Activated naive CD4-positive, alpha-beta T cell treated with anti-CD3 and anti-CD28 coated beads, Interleukin-2, amount 10 ng/mL, durations not matched to agents 7 days and 5 days (primary cell): ENCODE data around the gene NOP9.

Source experiments
- CTCF ChIA-PET: fragments of 350-600 bp; sonication (Branson Sonifier 250); formaldehyde crosslinking; loops from one replicate; lab custom pipeline; 2021; ENCODE audit warnings: antibody characterized with exemption; lab: Charles Lee
- DNase-seq: peaks from one replicate; pipeline ENCODE4 v3.0.0-alpha.2; 2020
- H3K27ac Mint-ChIP-seq: one replicate; pipeline ENCODE4 v1.8.0; 2021; ENCODE audit warnings: mild to moderate bottlenecking, moderate library complexity, mixed read lengths
- H3K27me3 Mint-ChIP-seq: one replicate; pipeline ENCODE4 v1.8.0; 2021; ENCODE audit warnings: mild to moderate bottlenecking, mixed read lengths
- H3K36me3 Mint-ChIP-seq: one replicate; pipeline ENCODE4 v1.8.0; 2021; ENCODE audit warnings: mixed read lengths
- H3K4me1 Mint-ChIP-seq: one replicate; pipeline ENCODE4 v1.8.0; 2021; ENCODE audit warnings: mixed read lengths
- H3K4me3 Mint-ChIP-seq: one replicate; pipeline ENCODE4 v1.8.0; 2021; ENCODE audit warnings: mild to moderate bottlenecking, moderate library complexity, mixed read lengths
- H3K9me3 Mint-ChIP-seq: one replicate; pipeline ENCODE4 v1.8.0; 2021; ENCODE audit warnings: mixed read lengths

Gene NOP9

GRCh38 chr14:24259282-24260025 is 40.2 kb upstream of the NOP9 start:
- no peaks in the 10 kb centered on the region for H3K9me3 Mint-ChIP-seq
- H3K27ac Mint-ChIP-seq, result no peak overlapping the region
- no peaks in the 10 kb centered on the region for H3K27me3 Mint-ChIP-seq
- H3K36me3 Mint-ChIP-seq, result no peaks in the 10 kb centered on the region
- H3K4me3 Mint-ChIP-seq, result no peak overlapping the region
- no peak for DNase-seq
- CTCF ChIA-PET, result no interaction called here
- no peaks in the 10 kb centered on the region for H3K4me1 Mint-ChIP-seq

GRCh38 chr14:24260026-24260779 is 39.4 kb upstream of the NOP9 start:
- no peak for DNase-seq
- CTCF ChIA-PET, result interaction anchor here (1.5 kb wide), 1 partner anchor 18 kb away, joined by 3 read pairs; the partner anchor contains the start of gene TINF2
- H3K4me3 Mint-ChIP-seq, result no peak overlapping the region
- no peaks in the 10 kb centered on the region for H3K4me1 Mint-ChIP-seq
- H3K27me3 Mint-ChIP-seq, result no peaks in the 10 kb centered on the region
- no peak overlapping the region for H3K27ac Mint-ChIP-seq
- H3K36me3 Mint-ChIP-seq, result peaks cover 2% of the 10 kb centered on the region
- no peaks in the 10 kb centered on the region for H3K9me3 Mint-ChIP-seq

- DNase-seq, result no peak
- H3K27me3 Mint-ChIP-seq, result no peaks in the 10 kb centered on the region
- peaks cover 2% of the 10 kb centered on the region for H3K36me3 Mint-ChIP-seq
- H3K4me3 Mint-ChIP-seq, result no peak overlapping the region
- no peak overlapping the region for H3K27ac Mint-ChIP-seq
- CTCF ChIA-PET, result interaction anchor here (1.5 kb wide), 1 partner anchor 18 kb away, joined by 3 read pairs; the partner anchor contains the start of gene TINF2
- H3K9me3 Mint-ChIP-seq, result no peaks in the 10 kb centered on the region
- no peaks in the 10 kb centered on the region for H3K4me1 Mint-ChIP-seq
These were observed 38.9 kb upstream of the NOP9 start for GRCh38 chr14:24260780-24261157.

- CTCF ChIA-PET, result interaction anchor here (1.5 kb wide), 1 partner anchor 19 kb away, joined by 3 read pairs; the partner anchor contains the start of gene TINF2
- Mint-ChIP-seq H3K36me3 (peaks cover 4% of the 10 kb centered on the region), H3K4me1 (no peaks in the 10 kb centered on the region), H3K27ac (no peak overlapping the region), H3K27me3 (no peaks in the 10 kb centered on the region), H3K9me3 (no peaks in the 10 kb centered on the region), H3K4me3 (no peak overlapping the region)
- DNase-seq, result no peak
These were observed 38.2 kb upstream of the NOP9 start for GRCh38 chr14:24261256-24261968.

DNA sequence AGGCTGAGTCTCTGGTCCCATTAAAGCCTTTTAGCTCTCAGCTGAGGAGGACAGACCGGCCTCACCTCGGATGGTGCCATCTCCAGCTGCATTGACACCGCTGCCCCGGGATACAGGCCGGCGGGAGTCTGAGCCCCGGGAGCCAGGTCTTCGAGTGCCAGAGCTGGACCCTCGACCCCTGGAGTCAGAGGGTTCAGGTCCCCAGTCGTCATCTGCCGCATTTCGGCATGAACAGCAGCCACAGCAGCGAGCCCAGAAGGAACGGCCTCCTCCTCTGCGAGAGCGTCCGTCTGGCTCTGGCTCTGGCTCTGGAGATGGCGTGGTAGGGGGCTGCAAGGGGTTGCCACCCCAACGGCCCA is 37.7 kb upstream of the NOP9 start:
- no peaks in the 10 kb centered on the region for H3K9me3 Mint-ChIP-seq
- H3K36me3 Mint-ChIP-seq, result peaks cover 9% of the 10 kb centered on the region
- no peak for DNase-seq
- H3K4me1 Mint-ChIP-seq, result no peaks in the 10 kb centered on the region
- CTCF ChIA-PET, result no interaction called here
- no peak overlapping the region for H3K27ac Mint-ChIP-seq
- no peaks in the 10 kb centered on the region for H3K27me3 Mint-ChIP-seq
- H3K4me3 Mint-ChIP-seq, result no peak overlapping the region

DNA sequence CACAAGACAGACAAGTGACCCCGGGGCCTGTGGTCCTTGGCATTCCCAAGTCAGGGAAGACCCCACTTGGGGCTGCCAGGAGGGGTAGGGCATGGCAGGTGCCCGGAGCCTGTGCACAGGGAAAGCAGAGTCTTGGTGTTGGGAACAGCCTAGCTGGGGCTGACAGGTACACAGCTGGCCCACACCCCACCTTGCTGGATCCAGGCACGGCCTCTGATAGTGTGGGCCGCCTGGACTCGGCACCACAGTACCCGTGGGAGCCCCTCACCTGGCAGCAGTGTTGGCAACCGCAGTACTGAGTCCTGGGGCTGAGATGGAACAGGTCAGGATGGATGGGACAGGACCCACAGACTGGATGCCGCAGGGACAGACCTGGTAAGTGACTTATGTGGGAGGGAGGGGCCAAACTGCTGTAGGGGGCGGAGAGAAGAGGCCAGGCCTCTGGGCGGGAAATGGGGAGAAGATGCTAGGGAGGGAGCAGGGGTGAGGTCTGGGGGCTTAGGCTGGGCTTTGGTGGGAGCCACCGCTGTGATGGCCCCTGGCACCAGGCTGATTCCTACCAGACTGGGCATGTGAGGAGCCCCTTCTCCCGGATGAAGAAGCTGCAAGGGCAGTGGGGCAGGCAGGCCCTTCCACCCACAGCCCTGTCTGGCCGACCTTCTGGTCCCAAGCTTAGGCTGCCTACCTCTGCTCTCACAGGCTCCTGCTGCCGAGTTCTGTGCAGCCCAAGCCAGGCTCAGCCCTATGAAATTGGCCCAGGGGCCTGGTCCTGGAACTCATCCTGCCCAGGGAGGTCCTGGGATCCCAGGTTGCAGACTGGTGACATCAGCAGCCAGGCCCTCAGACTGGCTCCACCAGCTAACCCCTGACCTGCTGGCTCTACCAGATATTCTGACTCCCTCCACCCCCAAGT is 36.6 kb upstream of the NOP9 start, which contains the start of gene TGM1:
TSS of gene TGM1 (minus strand) at position 357 of the 913 bp plus-strand sequence. CDS start 825 bp downstream, outside the sequence.
- H3K9me3 Mint-ChIP-seq, result no peaks in the 10 kb centered on the region
- peaks cover 15% of the 10 kb centered on the region for H3K36me3 Mint-ChIP-seq
- DNase-seq, result no peak
- no peaks in the 10 kb centered on the region for H3K4me1 Mint-ChIP-seq
- CTCF ChIA-PET, result no interaction called here
- H3K27me3 Mint-ChIP-seq, result no peaks in the 10 kb centered on the region
- no peak within 1 kb of the TSS for H3K27ac Mint-ChIP-seq
- H3K4me3 Mint-ChIP-seq, result no peak within 1 kb of the TSS

DNA sequence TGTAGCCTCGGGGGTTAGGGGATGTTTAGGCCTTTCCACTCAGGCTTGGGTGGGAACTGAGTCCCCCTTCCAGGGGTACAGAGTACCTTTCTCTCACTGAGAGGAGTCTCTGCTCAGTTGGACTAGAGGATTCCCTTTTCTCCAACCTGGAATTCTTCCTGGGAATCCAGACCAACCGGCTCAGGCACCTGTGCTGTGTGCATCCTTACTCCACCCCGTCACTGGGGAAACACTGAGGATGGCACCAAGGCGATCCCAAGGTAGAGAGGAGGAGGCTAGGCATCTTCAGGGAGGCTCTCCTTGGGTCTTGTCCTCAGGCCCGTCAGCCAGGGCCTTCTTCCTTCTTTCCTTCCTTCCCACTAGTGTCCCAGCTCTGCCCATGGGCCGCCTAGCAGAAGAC is 35.8 kb upstream of the NOP9 start:
- no peak for DNase-seq
- no peaks in the 10 kb centered on the region for H3K4me1 Mint-ChIP-seq
- H3K4me3 Mint-ChIP-seq, result no peak overlapping the region
- CTCF ChIA-PET, result no interaction called here
- no peak overlapping the region for H3K27ac Mint-ChIP-seq
- peaks cover 15% of the 10 kb centered on the region for H3K36me3 Mint-ChIP-seq
- no peaks in the 10 kb centered on the region for H3K27me3 Mint-ChIP-seq
- no peaks in the 10 kb centered on the region for H3K9me3 Mint-ChIP-seq

DNA sequence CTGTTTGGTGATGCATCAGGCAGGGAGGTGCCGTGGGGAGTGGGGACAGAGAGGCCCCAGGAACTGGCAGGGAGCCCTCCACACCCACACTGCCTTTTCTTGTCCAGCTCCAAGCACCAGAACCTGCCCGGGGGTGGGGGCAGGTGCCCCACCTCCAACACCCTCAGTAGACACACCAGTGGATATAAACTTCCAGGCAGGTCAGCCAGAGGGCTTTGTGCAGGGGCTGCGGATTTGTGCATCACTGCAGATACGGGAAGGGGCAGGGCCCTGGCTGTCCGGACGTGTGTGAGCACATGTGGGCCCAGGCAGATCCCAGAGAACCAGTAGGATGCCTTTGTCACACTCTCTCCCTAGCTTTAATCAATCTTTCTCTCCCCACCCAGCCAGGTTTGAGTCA is 35.4 kb upstream of the NOP9 start:
- Mint-ChIP-seq H3K36me3 (peaks cover 18% of the 10 kb centered on the region), H3K27ac (no peak overlapping the region), H3K4me1 (peaks cover 2% of the 10 kb centered on the region), H3K9me3 (no peaks in the 10 kb centered on the region), H3K4me3 (no peak overlapping the region), H3K27me3 (no peaks in the 10 kb centered on the region)
- CTCF ChIA-PET, result interaction anchor here (0.5 kb wide), 1 partner anchor 52 kb away, joined by 3 read pairs; no protein-coding TSS in a partner anchor
- no peak for DNase-seq

DNA sequence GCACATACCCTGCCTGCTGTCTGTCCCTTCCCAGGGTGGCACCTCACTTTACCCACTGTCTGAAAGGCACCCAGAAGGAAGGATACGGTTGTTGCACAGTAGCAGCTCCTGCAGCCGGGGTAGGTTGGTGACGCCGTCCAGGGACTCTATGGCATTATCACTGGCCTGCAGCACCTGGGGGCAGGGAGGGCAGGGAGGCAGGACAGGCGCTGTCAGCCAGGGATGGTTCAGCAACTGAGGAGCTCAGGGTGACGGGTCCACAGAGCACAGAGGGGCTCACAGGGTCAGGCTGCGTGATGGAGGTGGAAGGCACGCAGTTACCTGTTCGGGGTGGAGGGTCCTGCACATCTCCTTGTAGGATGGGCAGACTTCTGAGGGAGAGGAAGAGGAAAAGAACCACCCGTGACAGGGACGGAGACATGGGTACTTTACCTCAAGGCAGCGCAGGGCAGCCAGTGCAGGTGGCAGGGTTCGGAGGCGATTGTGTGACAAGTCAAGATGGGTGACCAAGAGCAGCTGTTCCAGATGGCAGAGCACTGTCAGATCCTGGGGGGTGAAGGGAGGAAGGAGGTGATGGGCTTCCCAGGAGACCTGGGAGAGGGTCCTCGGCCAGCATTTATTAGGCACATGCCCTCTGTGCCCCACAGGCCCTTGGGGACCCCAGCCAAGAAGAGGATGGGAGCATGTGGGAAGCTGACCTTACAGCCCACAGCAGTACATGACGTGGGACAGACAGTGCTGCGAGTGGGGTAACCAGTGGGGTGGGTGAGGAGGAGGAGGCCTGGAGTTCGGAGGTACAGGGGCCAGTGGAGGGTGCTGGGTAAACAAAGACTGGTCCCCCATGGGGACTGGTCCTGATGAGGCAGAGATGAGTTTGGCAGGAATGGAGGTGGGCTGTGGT is 33.1 kb upstream of the NOP9 start:
- peak overlapping the region; percentile 46 for H3K27ac Mint-ChIP-seq
- peaks cover 20% of the 10 kb centered on the region for H3K4me1 Mint-ChIP-seq
- H3K27me3 Mint-ChIP-seq, result no peaks in the 10 kb centered on the region
- DNase-seq, result no peak
- no peak overlapping the region for H3K4me3 Mint-ChIP-seq
- H3K9me3 Mint-ChIP-seq, result no peaks in the 10 kb centered on the region
- H3K36me3 Mint-ChIP-seq, result peaks cover 20% of the 10 kb centered on the region
- CTCF ChIA-PET, result no interaction called here

GRCh38 chr14:24267516-24267915 is 32.1 kb upstream of the NOP9 start:
- no peak for DNase-seq
- Mint-ChIP-seq H3K9me3 (no peaks in the 10 kb centered on the region), H3K36me3 (peaks cover 20% of the 10 kb centered on the region), H3K4me1 (peaks cover 29% of the 10 kb centered on the region), H3K4me3 (no peak overlapping the region), H3K27me3 (no peaks in the 10 kb centered on the region), H3K27ac (no peak overlapping the region)
- CTCF ChIA-PET, result interaction anchor here (1.8 kb wide), 1 partner anchor 17 kb away, joined by 5 read pairs; no protein-coding TSS in a partner anchor

GRCh38 chr14:24268225-24268624 is 31.4 kb upstream of the NOP9 start:
- CTCF ChIA-PET, result interaction anchor here (1.4 to 1.8 kb wide), 2 partner anchors 18 to 40 kb away, joined by 3 to 5 read pairs; partner anchors contain the start of gene CIDEB
- Mint-ChIP-seq H3K4me1 (peaks cover 35% of the 10 kb centered on the region), H3K4me3 (no peak overlapping the region), H3K27ac (no peak overlapping the region), H3K36me3 (peaks cover 20% of the 10 kb centered on the region), H3K27me3 (no peaks in the 10 kb centered on the region), H3K9me3 (no peaks in the 10 kb centered on the region)
- no peak for DNase-seq

DNA sequence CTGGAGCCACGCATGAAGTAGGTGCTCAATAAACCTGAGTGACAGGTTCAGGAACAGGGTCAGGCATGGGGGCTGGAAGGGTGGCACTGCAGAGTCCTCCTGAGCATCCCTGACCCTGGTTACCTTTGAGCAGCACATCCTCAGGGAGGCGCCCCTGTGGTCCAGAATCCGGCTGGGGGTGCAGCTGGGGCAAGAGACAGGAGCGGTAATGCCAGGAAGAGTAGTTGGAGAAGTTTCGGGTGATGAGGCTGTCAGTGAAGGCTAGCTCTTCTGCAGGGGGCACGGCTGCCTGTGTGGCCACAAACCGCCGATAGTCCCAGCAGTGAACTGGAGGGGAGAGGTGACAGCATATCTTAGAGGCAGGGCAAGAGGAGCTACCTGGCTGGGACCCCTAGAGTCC is 30.3 kb upstream of the NOP9 start:
- no peak for DNase-seq
- Mint-ChIP-seq H3K27me3 (no peaks in the 10 kb centered on the region), H3K9me3 (no peaks in the 10 kb centered on the region), H3K4me1 (peaks cover 46% of the 10 kb centered on the region), H3K4me3 (no peak overlapping the region), H3K27ac (peak overlapping the region; percentile 52), H3K36me3 (peaks cover 20% of the 10 kb centered on the region)
- CTCF ChIA-PET, result interaction anchor here (0.8 to 12.6 kb wide), 9 partner anchors 11 to 212 kb away, joined by 3 to 110 read pairs (median 4); partner anchors contain the start of genes CIDEB, DHRS1, LTB4R and NOP9
